A673 (cell line): Measurements from ENCODE around the gene TNRC6A. TPM values are rescaled to one million over a fixed set of nuclear protein-coding genes. Genes with fewer than 3 reads are reported as not detected.

ENCODE experiments used
- BruUV-seq: library from RNA; stranded (reverse); fragments of 400-500 nt; replicated peaks from 2 replicates; lab custom pipeline; 2021; lab: Mats Ljungman, UMichigan
- CTCF ChIA-PET: fragments of 300-600 bp; sonication (Branson Sonifier 250); formaldehyde crosslinking; loops from one replicate; lab custom pipeline; 2022; ENCODE audit warnings: antibody characterized with exemption; lab: Charles Lee
- POLR2A ChIA-PET: fragments of 300-600 bp; sonication (Branson Sonifier 250); formaldehyde crosslinking; loops from one replicate; lab custom pipeline; 2022; ENCODE audit warnings: antibody characterized with exemption; ENCODE audit not compliant: low non-redundant PET; lab: Charles Lee
- DNase-seq: peaks from one replicate; pipeline ENCODE4 v3.0.0-alpha.2; 2015; ENCODE audit warnings: low spot score
- H3K27ac ChIP-seq: fragments of 200-600 bp; sonication (generic); 2 replicates; pipeline ENCODE4 v1.5.1; 2016; ENCODE audit warnings: mixed run types, low read depth, mild to moderate bottlenecking, mixed read lengths, antibody characterized with exemption, low read length; ENCODE audit not compliant: poor library complexity, severe bottlenecking
- H3K27me3 ChIP-seq: fragments of 200-600 bp; sonication (generic); replicated peaks from 2 replicates; pipeline ENCODE4 v1.6.1; 2017; ENCODE audit warnings: mixed run types, low read depth, mild to moderate bottlenecking, mixed read lengths, antibody characterized with exemption, low read length; ENCODE audit not compliant: insufficient read depth, poor library complexity
- H3K36me3 ChIP-seq: fragments of 200-600 bp; sonication (generic); 2 replicates; pipeline ENCODE4 v1.6.1; 2016; ENCODE audit warnings: mixed run types, mild to moderate bottlenecking, mixed read lengths, antibody characterized with exemption, low read length; ENCODE audit not compliant: insufficient read depth, poor library complexity, severe bottlenecking
- H3K4me1 ChIP-seq: fragments of 200-600 bp; sonication (generic); 2 replicates; pipeline ENCODE4 v1.6.1; 2017; ENCODE audit warnings: mixed run types, mild to moderate bottlenecking, mixed read lengths, antibody characterized with exemption, low read length; ENCODE audit not compliant: insufficient read depth, poor library complexity, severe bottlenecking
- H3K4me3 ChIP-seq: fragments of 200-600 bp; sonication (generic); 2 replicates; pipeline ENCODE4 v1.5.1; 2016; ENCODE audit warnings: low read depth, mixed run types, mild to moderate bottlenecking, mixed read lengths, low read length; ENCODE audit not compliant: poor library complexity, severe bottlenecking
- H3K9me3 ChIP-seq: fragments of 200-600 bp; sonication (generic); 2 replicates; pipeline ENCODE4 v1.6.1; 2016; ENCODE audit warnings: mixed run types, low read depth, mild to moderate bottlenecking, mixed read lengths, antibody characterized with exemption, low read length; ENCODE audit not compliant: poor library complexity, severe bottlenecking
- EZH2 ChIP-seq: fragments of 200-600 bp; sonication (generic); IDR thresholded peaks from 2 replicates; pipeline ENCODE4 v1.6.1; 2017; ENCODE audit warnings: borderline replicate concordance, low read depth, mild to moderate bottlenecking, mixed read lengths, antibody characterized with exemption, low read length; ENCODE audit not compliant: poor library complexity, severe bottlenecking
- intact Hi-C: fragments of 100-400 bp; cut with micrococcal nuclease; formaldehyde crosslinking; loops from one replicate; pipeline ENCODE4 v1.10.0; 2022; ENCODE audit not compliant: unreplicated experiment
- total RNA-seq: library from RNA; stranded (reverse); gene quantifications from 2 replicates; pipeline ENCODE4 v1.2.3, GENCODE V29; 2021
- TF ChIP-seq, protein P1 (sequence below): fragments of 300-800, 200-600 bp; sonication (generic); conservative IDR thresholded peaks from 2 replicates; pipeline ENCODE4 v1.5.1; 2017; ENCODE audit warnings: low read depth, mild to moderate bottlenecking, antibody characterized with exemption, low read length, moderate library complexity, mixed read lengths

Gene TNRC6A
- total RNA-seq, 1 experiment from 2014 or later, result 90.8 TPM

- Histone ChIP-seq H3K36me3 (no peaks in the 10 kb centered on the region), H3K9me3 (no peaks in the 10 kb centered on the region), H3K27me3 (no peaks in the 10 kb centered on the region), H3K4me3 (no peak overlapping the region), H3K4me1 (peaks cover 7% of the 10 kb centered on the region), H3K27ac (no peak overlapping the region)
- BruUV-seq, result no TSS peak
- intact Hi-C loops, result no loop called here
- DNase-seq, result peak; percentile 73
- TF ChIP-seq EZH2, result no peak
- TF ChIP-seq, protein P1, sequence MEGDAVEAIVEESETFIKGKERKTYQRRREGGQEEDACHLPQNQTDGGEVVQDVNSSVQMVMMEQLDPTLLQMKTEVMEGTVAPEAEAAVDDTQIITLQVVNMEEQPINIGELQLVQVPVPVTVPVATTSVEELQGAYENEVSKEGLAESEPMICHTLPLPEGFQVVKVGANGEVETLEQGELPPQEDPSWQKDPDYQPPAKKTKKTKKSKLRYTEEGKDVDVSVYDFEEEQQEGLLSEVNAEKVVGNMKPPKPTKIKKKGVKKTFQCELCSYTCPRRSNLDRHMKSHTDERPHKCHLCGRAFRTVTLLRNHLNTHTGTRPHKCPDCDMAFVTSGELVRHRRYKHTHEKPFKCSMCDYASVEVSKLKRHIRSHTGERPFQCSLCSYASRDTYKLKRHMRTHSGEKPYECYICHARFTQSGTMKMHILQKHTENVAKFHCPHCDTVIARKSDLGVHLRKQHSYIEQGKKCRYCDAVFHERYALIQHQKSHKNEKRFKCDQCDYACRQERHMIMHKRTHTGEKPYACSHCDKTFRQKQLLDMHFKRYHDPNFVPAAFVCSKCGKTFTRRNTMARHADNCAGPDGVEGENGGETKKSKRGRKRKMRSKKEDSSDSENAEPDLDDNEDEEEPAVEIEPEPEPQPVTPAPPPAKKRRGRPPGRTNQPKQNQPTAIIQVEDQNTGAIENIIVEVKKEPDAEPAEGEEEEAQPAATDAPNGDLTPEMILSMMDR, result no peak
- POLR2A ChIA-PET, result no interaction called here
- CTCF ChIA-PET, result no interaction called here
These were observed 129.0 kb downstream of the TNRC6A start for GRCh38 chr16:24858219-24859041.

GRCh38 chr16:24861461-24861860, 132.0 kb downstream of the TNRC6A start:
- H3K9me3 ChIP-seq, result no peaks in the 10 kb centered on the region
- no peak overlapping the region for H3K27ac ChIP-seq
- ChIA-PET CTCF (interaction anchor here (0.5 kb wide), 1 partner anchor 44 kb away, joined by 9 read pairs; no protein-coding TSS in a partner anchor), POLR2A (no interaction called here)
- H3K4me3 ChIP-seq, result no peak overlapping the region
- DNase-seq, result no peak
- no peaks in the 10 kb centered on the region for H3K27me3 ChIP-seq
- no peaks in the 10 kb centered on the region for H3K4me1 ChIP-seq
- H3K36me3 ChIP-seq, result no peaks in the 10 kb centered on the region
- BruUV-seq, result no TSS peak
- no peak for TF ChIP-seq EZH2
- TF ChIP-seq, protein P1, result no peak
- intact Hi-C loops, result no loop called here

GRCh38 chr16:24863582-24864437, 134.4 kb downstream of the TNRC6A start:
- ChIA-PET CTCF (no interaction called here), POLR2A (no interaction called here)
- H3K36me3 ChIP-seq, result no peaks in the 10 kb centered on the region
- no peak overlapping the region for H3K27ac ChIP-seq
- intact Hi-C loops, result no loop called here
- no peaks in the 10 kb centered on the region for H3K4me1 ChIP-seq
- no peak for DNase-seq
- no peaks in the 10 kb centered on the region for H3K27me3 ChIP-seq
- H3K9me3 ChIP-seq, result no peaks in the 10 kb centered on the region
- no peak overlapping the region for H3K4me3 ChIP-seq
- no peak for TF ChIP-seq EZH2
- TF ChIP-seq, protein P1, result no peak
- no TSS peak for BruUV-seq
